HCT116 (cell line): ENCODE data around the gene TANC1. TPM values are rescaled to one million over a fixed set of nuclear protein-coding genes. Genes with fewer than 3 reads are reported as not detected.
A peak's percentile ranks its signal among the peaks of the same experiment; 100 is the strongest.

Experiments used
- ATAC-seq: fragments of 200-7000 bp; cut with Tn5 transposase; 2 replicates; pipeline ENCODE4 v1.9.1; 2020; ENCODE audit warnings: mild to moderate bottlenecking, moderate library complexity
- Bru-seq: library from RNA; stranded (reverse); fragments of 400-500 nt; gene quantifications from one replicate; lab custom pipeline; 2021; lab: Mats Ljungman, UMichigan
- BruChase-seq, 2 experiments: library from RNA; stranded (reverse); fragments of 400-500 nt; gene quantifications; one replicate each; lab custom pipeline; 2021; lab: Mats Ljungman, UMichigan
- BruUV-seq: library from RNA; stranded (reverse); fragments of 400-500 nt; replicated peaks from 2 replicates; lab custom pipeline; 2021; lab: Mats Ljungman, UMichigan
- CTCF ChIA-PET: fragments of 300-600 bp; sonication (Branson Sonifier 250); formaldehyde crosslinking; loops from one replicate; lab custom pipeline; 2021; ENCODE audit warnings: antibody characterized with exemption; lab: Charles Lee
- POLR2A ChIA-PET: fragments of 300-600, 350-600 bp; sonication (Branson Sonifier 250); formaldehyde crosslinking; loops from one replicate; lab custom pipeline; 2021; ENCODE audit warnings: antibody characterized with exemption; lab: Charles Lee
- RAD21 ChIA-PET, 2 experiments: fragments of 300-600 bp; sonication (Branson Sonifier 250); formaldehyde crosslinking; loops; one replicate each; lab custom pipeline; 2023; ENCODE audit warnings: low total read pairs in 2 of 2; ENCODE audit not compliant: uncharacterized antibody in 2 of 2, unreplicated experiment in 2 of 2, low non-redundant PET in 1 of 2; lab: Charles Lee
- DNase-seq: peaks from one replicate; pipeline ENCODE4 v3.0.0-alpha.2; 2010; ENCODE audit warnings: low read depth, low spot score
- H2AFZ ChIP-seq: fragments of 200-600 bp; shearing (Covaris generic), sonication (generic); 2 replicates; pipeline ENCODE4 v1.6.1; 2017; ENCODE audit warnings: low read depth, mixed run types, mixed read lengths, antibody characterized with exemption, low read length; ENCODE audit not compliant: poor library complexity, severe bottlenecking
- H3K27ac ChIP-seq: 2 replicates; pipeline ENCODE4 v1.5.1; 2012; ENCODE audit warnings: low read depth, low read length
- H3K27me3 ChIP-seq: fragments of 200-600 bp; sonication (generic); 2 replicates; pipeline ENCODE4 v1.6.1; 2016; ENCODE audit warnings: mixed run types, low read length, mixed read lengths; ENCODE audit not compliant: insufficient read depth
- H3K36me3 ChIP-seq, 2 experiments: fragments of 200-500 bp in 1 of 2; fragments of 200-600 bp in 1 of 2; sonication (Bioruptor generic) in 1 of 2; sonication (generic) in 1 of 2; 2 replicates each; pipeline versions ENCODE4 v1.5.1 to v1.6.1; 2014 to 2016; ENCODE audit warnings: low read length in 2 of 2, inconsistent platforms in 1 of 2, mixed read lengths in 1 of 2, mixed run types in 1 of 2; ENCODE audit not compliant: insufficient read depth in 2 of 2, control insufficient read depth in 1 of 2
- H3K4me1 ChIP-seq, 2 experiments: fragments of 200-600 bp in 1 of 2; sonication (generic) in 1 of 2; 2 replicates each; pipeline versions ENCODE4 v1.5.1 to v1.6.1; 2012 to 2017; ENCODE audit warnings: low read length in 2 of 2, inconsistent platforms in 1 of 2, mild to moderate bottlenecking in 1 of 2, mixed read lengths in 1 of 2, mixed run types in 1 of 2, moderate library complexity in 1 of 2; ENCODE audit not compliant: insufficient read depth in 2 of 2, control insufficient read depth in 1 of 2
- H3K4me2 ChIP-seq: fragments of 200-600 bp; sonication (generic); 2 replicates; pipeline ENCODE4 v1.6.1; 2017; ENCODE audit warnings: mixed run types, low read length, mixed read lengths
- H3K4me3 ChIP-seq, 2 experiments: fragments of 200-600 bp in 1 of 2; sonication (generic) in 1 of 2; replicated peaks in 1 of 2; 2 replicates each; pipeline ENCODE4 v1.5.1; 2011 to 2016; ENCODE audit warnings: low read length in 2 of 2, control low read depth in 1 of 2, low read depth in 1 of 2, mild to moderate bottlenecking in 1 of 2, mixed read lengths in 1 of 2, mixed run types in 1 of 2
- H3K79me2 ChIP-seq: fragments of 200-600 bp; sonication (generic); 2 replicates; pipeline ENCODE4 v1.6.1; 2017; ENCODE audit warnings: mild to moderate bottlenecking, mixed run types, low read length, moderate library complexity, mixed read lengths; ENCODE audit not compliant: insufficient read depth
- H3K9ac ChIP-seq: fragments of 200-600 bp; sonication (generic); 2 replicates; pipeline ENCODE4 v1.6.1; 2016; ENCODE audit warnings: low read length, mixed read lengths
- H3K9me2 ChIP-seq: fragments of 200-600 bp; sonication (generic), shearing (Covaris generic); 2 replicates; pipeline ENCODE4 v1.6.1; 2017; ENCODE audit warnings: mixed run types, mild to moderate bottlenecking, moderate library complexity; ENCODE audit not compliant: insufficient read depth
- H3K9me3 ChIP-seq, 2 experiments: fragments of 200-500 bp in 1 of 2; fragments of 200-600 bp in 1 of 2; sonication (Bioruptor generic) in 1 of 2; sonication (generic) in 1 of 2; 2 replicates each; pipeline ENCODE4 v1.6.1; 2014 to 2017; ENCODE audit warnings: low read length in 2 of 2, mixed read lengths in 2 of 2, inconsistent platforms in 1 of 2, low read depth in 1 of 2, mild to moderate bottlenecking in 1 of 2, mixed run types in 1 of 2, moderate library complexity in 1 of 2; ENCODE audit not compliant: control insufficient read depth in 1 of 2, insufficient read depth in 1 of 2
- H4K20me1 ChIP-seq: fragments of 200-600 bp; sonication (generic), shearing (Covaris generic); 2 replicates; pipeline ENCODE4 v1.6.1; 2017; ENCODE audit warnings: mixed run types, mild to moderate bottlenecking, moderate library complexity; ENCODE audit not compliant: insufficient read depth
- CBX3 ChIP-seq: IDR thresholded peaks from 2 replicates; pipeline ENCODE4 v1.6.1; 2012; ENCODE audit warnings: low read depth
- CEBPB ChIP-seq: IDR thresholded peaks from 2 replicates; pipeline ENCODE4 v1.6.1; 2012; ENCODE audit warnings: low read depth
- EGR1 ChIP-seq: IDR thresholded peaks from 2 replicates; pipeline ENCODE4 v1.6.1; 2012; ENCODE audit warnings: low read depth
- ELF1 ChIP-seq: IDR thresholded peaks from 2 replicates; pipeline ENCODE4 v1.6.1; 2012; ENCODE audit warnings: low read depth, borderline replicate concordance
- EZH2 ChIP-seq: fragments of 200-600 bp; sonication (generic); IDR thresholded peaks from 2 replicates; pipeline ENCODE4 v1.6.1; 2017; ENCODE audit warnings: antibody characterized with exemption, mixed run types
- EZH2phosphoT487 ChIP-seq: fragments of 200-600 bp; IDR thresholded peaks from 2 replicates; pipeline ENCODE4 v1.6.1; 2018; ENCODE audit warnings: antibody characterized with exemption, borderline replicate concordance
- FOSL1 ChIP-seq: IDR thresholded peaks from 2 replicates; pipeline ENCODE4 v1.6.1; 2012; ENCODE audit warnings: low read depth
- JUND ChIP-seq: IDR thresholded peaks from 2 replicates; pipeline ENCODE4 v1.6.1; 2012
- MAX ChIP-seq: IDR thresholded peaks from 2 replicates; pipeline ENCODE4 v1.6.1; 2012
- POLR2A ChIP-seq: IDR thresholded peaks from 2 replicates; pipeline ENCODE4 v1.7.0; 2011; ENCODE audit warnings: borderline replicate concordance; ENCODE audit not compliant: insufficient read depth, insufficient read length; ENCODE audit errors: extremely low read depth
- POLR2AphosphoS5 ChIP-seq: IDR thresholded peaks from 2 replicates; pipeline ENCODE4 v1.6.1; 2011; ENCODE audit warnings: mild to moderate bottlenecking, low read depth, low read length, moderate library complexity
- RAD21 ChIP-seq: IDR thresholded peaks from 2 replicates; pipeline ENCODE4 v1.6.1; 2012; ENCODE audit warnings: low read depth, mild to moderate bottlenecking
- SIN3A ChIP-seq: IDR thresholded peaks from 2 replicates; pipeline ENCODE4 v1.6.1; 2012; ENCODE audit warnings: low read depth
- SP1 ChIP-seq: IDR thresholded peaks from 2 replicates; pipeline ENCODE4 v1.6.1; 2012; ENCODE audit warnings: low read depth
- TCF7L2 ChIP-seq: IDR thresholded peaks from 2 replicates; pipeline ENCODE4 v1.7.0; 2011; ENCODE audit warnings: borderline replicate concordance, inconsistent platforms; ENCODE audit not compliant: insufficient read depth, insufficient read length; ENCODE audit errors: extremely low read depth
- YY1 ChIP-seq: IDR thresholded peaks from 2 replicates; pipeline ENCODE4 v1.6.1; 2011; ENCODE audit warnings: low read length, low read depth, moderate library complexity, mild to moderate bottlenecking; ENCODE audit not compliant: insufficient replicate concordance; ENCODE audit errors: extremely low read depth
- ZBTB33 ChIP-seq: IDR thresholded peaks from 2 replicates; pipeline ENCODE4 v1.6.1; 2011; ENCODE audit warnings: mild to moderate bottlenecking, low read length, moderate library complexity; ENCODE audit not compliant: insufficient replicate concordance; ENCODE audit errors: extremely low read depth
- ZFX ChIP-seq: fragments of 450-650 bp; IDR thresholded peaks from 2 replicates; pipeline ENCODE4 v1.6.1; 2017
- ZNF274 ChIP-seq: fragments of 200-500 bp; sonication (Bioruptor generic); IDR thresholded peaks from 2 replicates; pipeline ENCODE4 v1.6.1; 2014; ENCODE audit warnings: mild to moderate bottlenecking, low read depth, low read length, inconsistent platforms
- intact Hi-C: fragments of 100-400 bp; cut with micrococcal nuclease; formaldehyde crosslinking; loops from 2 replicates; pipeline ENCODE4 v1.10.0; 2022
- long read RNA-seq: library from polyadenylated mRNA; unstranded; transcript quantifications from one replicate; pipeline ENCODE4 v2.0.0, GENCODE V29; 2021; ENCODE audit not compliant: unreplicated experiment
- polyA plus RNA-seq: library from polyadenylated mRNA; unstranded; fragments of >200 nt; gene quantifications from 2 replicates; pipeline ENCODE4 v1.2.1, GENCODE V29; 2012; ENCODE audit warnings: missing spikeins
- total RNA-seq: library from RNA; stranded (reverse); gene quantifications from one replicate; pipeline ENCODE4 v1.2.1, GENCODE V29; 2021; ENCODE audit not compliant: unreplicated experiment
- TF ChIP-seq, protein P1 (sequence below): IDR thresholded peaks from 2 replicates; pipeline ENCODE4 v1.6.1; 2012
- TF ChIP-seq, protein P2 (sequence below), 3 experiments: fragments of 200-600 bp in 1 of 3; sonication (generic) in 1 of 3; IDR thresholded peaks in 2 of 3; conservative IDR thresholded peaks in 1 of 3; 2 replicates each; pipeline ENCODE4 v1.5.1; 2012 to 2017; ENCODE audit warnings: low read depth in 2 of 3, low read length in 2 of 3, antibody characterized with exemption in 1 of 3, borderline replicate concordance in 1 of 3, control low read depth in 1 of 3, mild to moderate bottlenecking in 1 of 3, mixed read lengths in 1 of 3, mixed run types in 1 of 3, moderate library complexity in 1 of 3; ENCODE audit not compliant: insufficient read depth in 1 of 3

Gene TANC1
- total RNA-seq (15.1 TPM), Bru-seq, nascent RNA (percentile 70 among the genes with signal in this experiment), BruChase-seq, experiment 1, labeled RNA remaining after a 6-hour chase (percentile 51 among the genes with signal in this experiment), BruChase-seq, experiment 2, labeled RNA remaining after a 2-hour chase (percentile 62 among the genes with signal in this experiment)
- 6.3 and 6.6 TPM in 2 replicates for polyA plus RNA-seq
- long read RNA-seq, full-length matches to known transcripts = 1 of 25 reads
- long read RNA-seq, partial matches to known transcripts = 19 of 25 reads
- long read RNA-seq, other reads (novel, unspliced or antisense) = 5 of 25 reads

DNA sequence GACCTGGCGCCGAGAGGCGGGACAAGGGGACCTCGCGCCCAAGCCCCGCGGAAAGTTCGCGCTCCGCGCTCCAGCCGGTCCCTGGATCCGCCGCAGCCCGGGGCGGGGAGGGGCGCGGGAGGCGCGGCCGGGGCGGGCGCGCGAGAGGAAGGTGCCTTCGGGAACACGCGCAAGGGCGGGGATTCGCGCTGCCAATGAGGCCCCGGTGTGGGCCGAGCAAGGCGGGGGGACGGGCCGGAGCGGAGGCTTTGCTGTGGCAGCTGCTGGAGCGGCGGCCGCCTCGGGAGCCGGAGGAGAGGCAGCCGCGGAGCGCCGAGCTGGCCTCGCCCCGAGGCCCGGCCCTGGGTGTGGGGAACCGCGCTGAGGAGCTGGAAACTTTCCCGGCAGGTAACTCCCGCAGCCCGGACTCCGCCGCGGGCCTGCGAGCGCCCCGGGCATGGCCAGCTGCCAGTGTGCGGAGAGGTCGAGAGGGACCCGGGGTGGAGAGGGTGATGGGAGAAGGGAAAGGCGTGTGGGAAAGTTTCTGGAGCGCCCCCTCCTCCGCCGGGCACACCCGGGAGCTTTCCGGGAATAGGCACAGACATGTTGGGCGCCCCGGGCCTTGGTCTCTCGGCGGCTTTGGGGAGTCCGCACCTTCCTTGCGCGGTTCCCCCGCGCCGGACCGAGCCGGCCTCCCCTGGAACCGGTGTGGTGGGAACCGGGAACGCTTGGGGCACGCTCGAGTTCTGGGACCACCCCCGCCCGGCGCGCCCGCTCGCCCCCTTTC lies at the start of gene TANC1:
Gene TANC1, plus strand, starts transcription at position 245 of the 766 bp plus-strand sequence. CDS start 97,271 bp downstream, outside the sequence.
- DNase-seq (peak; percentile 74), ATAC-seq (peak; percentile 90)
- peak within 1 kb of the TSS; percentile 77 to 88 for H3K4me3 ChIP-seq
- no peaks in the 10 kb centered on the region for H4K20me1 ChIP-seq
- peak within 1 kb of the TSS; percentile 94 for H3K4me2 ChIP-seq
- peak within 1 kb of the TSS; percentile 67 for H3K27ac ChIP-seq
- intact Hi-C loops = no loop called here
- H3K9ac ChIP-seq = peak within 1 kb of the TSS; percentile 71
- H3K79me2 ChIP-seq = peaks cover 46% of the 10 kb centered on the region
- BruUV-seq = no TSS peak
- peaks cover 9 to 37% of the 10 kb centered on the region in 2 experiments; a peak in 3 of 4 replicates for H3K4me1 ChIP-seq
- no peaks in the 10 kb centered on the region for H3K36me3 ChIP-seq
- peak within 1 kb of the TSS; percentile 72 for H2AFZ ChIP-seq
- H3K9me2 ChIP-seq = no peaks in the 10 kb centered on the region
- no peaks in the 10 kb centered on the region for H3K9me3 ChIP-seq
- RAD21 ChIA-PET = no interaction called here
- CTCF ChIA-PET = interaction anchor here (1.6 kb wide), 1 partner anchor 150 kb away, joined by 4 read pairs; no protein-coding TSS in a partner anchor
- POLR2A ChIA-PET = interaction anchor here (0.7 to 1.4 kb wide), 4 partner anchors 13 to 39 kb away, joined by 3 to 4 read pairs (median 3); no protein-coding TSS in a partner anchor
- no peaks in the 10 kb centered on the region for H3K27me3 ChIP-seq
- peak; percentile 84 for TF ChIP-seq MAX
- TF ChIP-seq FOSL1 = no peak
- TF ChIP-seq, protein P1, sequence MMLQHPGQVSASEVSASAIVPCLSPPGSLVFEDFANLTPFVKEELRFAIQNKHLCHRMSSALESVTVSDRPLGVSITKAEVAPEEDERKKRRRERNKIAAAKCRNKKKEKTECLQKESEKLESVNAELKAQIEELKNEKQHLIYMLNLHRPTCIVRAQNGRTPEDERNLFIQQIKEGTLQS = no peak
- TF ChIP-seq CEBPB = no peak
- no peak for TF ChIP-seq RAD21
- TF ChIP-seq SIN3A = peak; percentile 80
- no peak for TF ChIP-seq CBX3
- TF ChIP-seq POLR2AphosphoS5 = peak; percentile 93
- TF ChIP-seq, protein P2, sequence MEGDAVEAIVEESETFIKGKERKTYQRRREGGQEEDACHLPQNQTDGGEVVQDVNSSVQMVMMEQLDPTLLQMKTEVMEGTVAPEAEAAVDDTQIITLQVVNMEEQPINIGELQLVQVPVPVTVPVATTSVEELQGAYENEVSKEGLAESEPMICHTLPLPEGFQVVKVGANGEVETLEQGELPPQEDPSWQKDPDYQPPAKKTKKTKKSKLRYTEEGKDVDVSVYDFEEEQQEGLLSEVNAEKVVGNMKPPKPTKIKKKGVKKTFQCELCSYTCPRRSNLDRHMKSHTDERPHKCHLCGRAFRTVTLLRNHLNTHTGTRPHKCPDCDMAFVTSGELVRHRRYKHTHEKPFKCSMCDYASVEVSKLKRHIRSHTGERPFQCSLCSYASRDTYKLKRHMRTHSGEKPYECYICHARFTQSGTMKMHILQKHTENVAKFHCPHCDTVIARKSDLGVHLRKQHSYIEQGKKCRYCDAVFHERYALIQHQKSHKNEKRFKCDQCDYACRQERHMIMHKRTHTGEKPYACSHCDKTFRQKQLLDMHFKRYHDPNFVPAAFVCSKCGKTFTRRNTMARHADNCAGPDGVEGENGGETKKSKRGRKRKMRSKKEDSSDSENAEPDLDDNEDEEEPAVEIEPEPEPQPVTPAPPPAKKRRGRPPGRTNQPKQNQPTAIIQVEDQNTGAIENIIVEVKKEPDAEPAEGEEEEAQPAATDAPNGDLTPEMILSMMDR (IDR thresholded peaks at IDR 0.05 in 2 of 3, conservative IDR thresholded peaks at IDR 0.05 in 1 of 3; ENCODE audit: borderline replicate concordance in 1 of 3, insufficient read depth in 1 of 3, low read depth in 2 of 3, low read length in 2 of 3) = no peak
- TF ChIP-seq ZNF274 = no peak
- no peak for TF ChIP-seq EGR1
- no peak for TF ChIP-seq JUND
- TF ChIP-seq ZFX = peak; percentile 67
- peak; percentile 73 for TF ChIP-seq YY1
- peak; percentile 48; the same call in 1 of the 2 replicates for TF ChIP-seq SP1
- TF ChIP-seq TCF7L2 = peak; percentile 78
- TF ChIP-seq POLR2A = peak; percentile 72
- TF ChIP-seq EZH2phosphoT487 = no peak
- TF ChIP-seq EZH2 = no peak
- TF ChIP-seq ELF1 = no peak
- TF ChIP-seq ZBTB33 = peak; percentile 64
